ENCODE results near the gene GABARAPL1.

DNA sequence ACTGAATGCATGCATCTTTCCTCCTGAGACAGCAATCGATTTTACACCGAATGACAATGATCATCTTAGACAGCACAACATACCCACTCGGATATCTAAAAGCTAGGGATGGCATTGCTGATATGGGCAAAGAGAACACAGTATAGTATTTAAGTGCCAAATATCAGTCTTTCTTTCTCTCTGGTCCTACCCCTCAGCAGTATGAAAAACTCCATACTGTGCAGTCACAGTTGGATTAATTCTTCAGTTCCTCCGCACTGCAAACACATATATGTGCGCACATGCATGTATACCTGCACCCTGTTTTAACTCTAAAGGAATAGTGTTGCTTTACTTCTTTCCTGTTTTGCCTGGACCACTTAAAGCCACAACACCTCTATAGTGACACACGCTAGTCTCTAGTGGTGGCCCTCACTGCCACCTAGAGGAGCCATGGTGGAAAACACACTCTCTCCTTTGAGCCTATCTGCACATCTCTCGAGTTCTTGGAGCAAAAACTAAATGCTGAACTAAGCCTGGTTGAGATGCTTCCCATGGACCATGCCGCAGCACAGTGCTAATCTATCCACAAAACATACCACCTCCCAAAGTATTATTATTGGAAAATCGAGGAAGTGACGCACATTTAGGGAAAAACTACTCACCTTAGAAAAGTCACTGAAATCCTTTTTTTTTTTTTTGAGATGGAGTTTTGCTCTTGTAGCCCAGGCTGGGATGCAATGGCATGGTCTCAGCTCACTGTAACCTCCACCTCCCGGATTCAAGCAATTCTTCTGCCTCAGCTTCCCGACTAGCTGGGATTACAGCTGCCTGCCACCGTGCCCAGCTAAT, 21.9 kb upstream of the GABARAPL1 start:
- TF ChIP-seq POLR2A (IDR thresholded peaks at IDR 0.05), result no peak
- TF ChIP-seq, protein P1, sequence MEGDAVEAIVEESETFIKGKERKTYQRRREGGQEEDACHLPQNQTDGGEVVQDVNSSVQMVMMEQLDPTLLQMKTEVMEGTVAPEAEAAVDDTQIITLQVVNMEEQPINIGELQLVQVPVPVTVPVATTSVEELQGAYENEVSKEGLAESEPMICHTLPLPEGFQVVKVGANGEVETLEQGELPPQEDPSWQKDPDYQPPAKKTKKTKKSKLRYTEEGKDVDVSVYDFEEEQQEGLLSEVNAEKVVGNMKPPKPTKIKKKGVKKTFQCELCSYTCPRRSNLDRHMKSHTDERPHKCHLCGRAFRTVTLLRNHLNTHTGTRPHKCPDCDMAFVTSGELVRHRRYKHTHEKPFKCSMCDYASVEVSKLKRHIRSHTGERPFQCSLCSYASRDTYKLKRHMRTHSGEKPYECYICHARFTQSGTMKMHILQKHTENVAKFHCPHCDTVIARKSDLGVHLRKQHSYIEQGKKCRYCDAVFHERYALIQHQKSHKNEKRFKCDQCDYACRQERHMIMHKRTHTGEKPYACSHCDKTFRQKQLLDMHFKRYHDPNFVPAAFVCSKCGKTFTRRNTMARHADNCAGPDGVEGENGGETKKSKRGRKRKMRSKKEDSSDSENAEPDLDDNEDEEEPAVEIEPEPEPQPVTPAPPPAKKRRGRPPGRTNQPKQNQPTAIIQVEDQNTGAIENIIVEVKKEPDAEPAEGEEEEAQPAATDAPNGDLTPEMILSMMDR (IDR thresholded peaks at IDR 0.05), result peak; percentile 50 to 81 (median 68)

All from body of pancreas (tissue), 4 donors.